Stimulated activated CD4-positive, alpha-beta T cell treated with anti-CD3 and anti-CD28 coated beads, Interleukin-1b, Interleukin-23, amount 100 ng/mL, for 48 hours (primary cell): ENCODE data around the gene PPP2R1B.
"Not testable (repeated sequence)": the region's sequence is repeated elsewhere in the genome, so short reads cannot be mapped to it uniquely, and the experiment has no call there.

Experiments used
- DNase-seq: peaks from one replicate; pipeline ENCODE4 v3.0.0-alpha.2; 2020

The PPP2R1B gene

DNA sequence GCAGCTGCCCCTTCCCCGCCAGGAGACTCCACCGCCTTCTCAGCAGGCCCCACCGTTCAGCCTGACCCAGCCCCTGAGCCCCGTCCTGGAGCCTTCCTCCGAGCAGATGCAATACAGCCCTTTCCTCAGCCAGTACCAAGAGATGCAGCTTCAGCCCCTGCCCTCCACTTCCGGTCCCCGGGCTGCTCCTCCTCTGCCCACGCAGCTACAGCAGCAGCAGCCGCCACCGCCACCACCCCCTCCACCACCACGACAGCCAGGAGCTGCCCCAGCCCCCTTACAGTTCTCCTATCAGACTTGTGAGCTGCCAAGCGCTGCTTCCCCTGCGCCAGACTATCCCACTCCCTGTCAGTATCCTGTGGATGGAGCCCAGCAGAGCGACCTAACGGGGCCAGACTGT is 42.6 kb downstream of the PPP2R1B start:
- DNase-seq = no peak

DNA sequence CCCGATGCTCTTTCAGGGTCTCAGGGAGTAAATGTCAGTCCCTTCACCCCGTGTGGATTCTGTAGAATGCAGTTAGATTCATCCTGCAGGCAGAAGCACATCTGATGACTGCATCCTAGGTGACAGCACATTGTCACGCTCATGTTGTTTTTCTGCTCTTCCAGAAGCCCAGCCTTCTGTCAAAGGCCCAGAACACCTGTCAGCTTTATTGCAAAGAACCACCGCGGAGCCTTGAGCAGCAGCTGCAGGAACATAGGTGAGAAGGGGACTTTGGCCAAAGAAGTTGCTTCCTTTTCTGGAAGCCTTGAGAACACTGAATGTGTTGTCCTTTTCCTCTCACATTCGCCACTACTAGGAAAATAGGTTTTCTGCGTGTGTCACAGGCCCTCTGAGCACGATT is 43.7 kb downstream of the PPP2R1B start:
- no peak for DNase-seq

DNA sequence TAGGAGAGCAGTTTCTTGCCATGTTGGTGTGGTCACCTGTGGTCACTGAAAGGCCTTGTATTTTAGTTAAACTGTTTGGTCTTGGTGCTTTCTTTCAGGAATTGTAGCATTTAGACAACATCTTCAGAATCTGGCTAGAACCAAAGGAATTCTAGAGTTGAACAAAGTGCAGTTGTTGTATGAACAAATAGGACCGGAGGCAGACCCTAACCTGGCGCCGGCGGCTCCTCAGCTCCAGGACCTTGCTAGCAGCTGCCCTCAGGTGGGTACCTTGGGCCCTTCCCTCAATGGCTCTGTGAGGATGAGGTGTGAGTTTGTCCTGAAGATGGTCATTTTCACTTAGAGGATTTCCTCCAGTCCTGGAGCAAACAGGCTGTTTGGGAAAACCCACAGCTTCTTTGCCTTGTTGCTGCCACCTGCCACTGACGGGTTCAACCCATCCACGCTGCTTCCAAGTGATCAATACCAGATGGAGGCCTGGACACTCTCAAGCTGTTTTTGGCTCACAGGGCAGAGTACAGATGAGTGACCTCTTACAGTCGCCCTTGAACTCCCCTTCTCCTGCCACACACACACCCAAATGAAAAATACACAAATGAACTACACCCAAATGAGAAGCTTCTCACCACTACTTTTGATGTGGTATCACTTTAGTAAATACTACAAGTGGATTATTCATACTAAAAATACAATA is 45.2 kb downstream of the PPP2R1B start:
- DNase-seq = no peak

DNA sequence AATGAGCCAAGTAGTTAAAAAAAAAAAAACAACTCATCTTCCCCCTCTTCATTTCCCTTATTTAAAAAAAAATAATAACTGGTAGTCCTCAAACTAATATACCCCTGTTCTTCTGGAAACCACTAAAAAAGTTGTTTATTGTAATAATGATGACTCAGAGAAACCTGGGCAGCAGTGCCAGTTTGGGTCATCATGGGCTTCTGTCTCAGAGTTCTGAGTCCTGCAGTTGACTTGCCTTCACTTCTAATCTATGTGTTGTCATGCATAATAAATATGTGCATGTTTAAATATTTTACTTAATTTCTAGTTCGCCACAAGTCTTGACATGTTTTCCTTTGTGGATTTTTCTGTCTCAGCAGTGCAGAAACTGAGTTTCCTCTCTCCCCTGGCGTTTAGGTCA is 46.8 kb downstream of the PPP2R1B start:
- no peak for DNase-seq

DNA sequence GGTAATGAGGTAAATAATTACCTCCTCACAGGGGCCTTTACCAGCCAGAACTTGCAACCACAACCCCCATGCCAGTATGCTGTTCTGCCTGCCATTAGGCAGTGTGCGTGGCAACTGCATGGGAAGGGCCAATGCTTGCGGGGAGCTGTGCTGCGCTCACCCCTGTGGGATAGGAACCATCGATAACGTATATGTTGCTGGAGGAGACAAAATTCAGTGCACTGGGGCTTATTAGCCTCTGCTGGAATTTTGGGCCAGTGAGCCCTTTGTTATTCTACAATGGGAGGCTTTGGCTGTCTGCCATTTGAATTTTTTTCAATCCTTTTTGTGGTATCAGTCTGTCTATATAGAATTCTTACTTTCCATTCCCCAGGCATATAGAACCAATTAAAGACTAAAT is 47.3 kb downstream of the PPP2R1B start:
- no peak for DNase-seq

DNA sequence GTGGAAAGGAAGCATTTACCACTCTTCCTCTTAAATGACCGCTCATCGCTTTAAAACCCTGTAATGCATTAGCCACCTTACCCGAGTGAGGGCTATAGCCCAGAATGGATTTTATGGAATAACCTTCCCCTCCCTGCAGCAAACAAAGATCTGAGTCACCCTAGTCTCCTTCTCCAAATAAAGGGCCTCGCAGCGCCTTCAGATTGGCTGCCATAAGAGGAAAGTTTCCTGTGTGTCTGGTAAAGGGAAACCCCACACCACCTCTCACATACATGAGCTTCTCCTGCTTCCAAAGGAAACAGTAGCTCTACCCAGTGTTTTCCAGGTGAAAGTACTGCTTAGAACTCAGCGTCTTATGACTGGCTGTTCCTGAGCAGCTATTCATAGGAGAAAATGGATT is 47.8 kb downstream of the PPP2R1B start:
- no peak for DNase-seq

DNA sequence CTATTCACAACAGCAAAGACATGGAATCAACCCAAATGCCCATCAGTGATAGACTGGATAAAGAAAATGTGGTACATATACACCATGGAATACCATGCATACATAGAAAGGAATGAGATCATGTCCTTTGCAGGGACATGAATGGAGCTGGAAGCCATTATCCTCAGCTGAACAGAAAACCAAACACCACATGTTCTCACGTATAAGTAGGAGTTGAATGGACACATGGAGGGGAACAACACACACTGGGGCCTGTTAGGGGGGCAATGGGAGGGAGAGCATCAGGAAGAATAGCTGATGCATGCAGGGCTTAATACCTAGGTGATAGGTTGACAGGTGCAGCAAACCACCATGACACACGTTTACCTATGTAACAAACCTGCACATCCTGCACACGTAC is 48.5 kb downstream of the PPP2R1B start:
- DNase-seq = not testable (repeated sequence)

DNA sequence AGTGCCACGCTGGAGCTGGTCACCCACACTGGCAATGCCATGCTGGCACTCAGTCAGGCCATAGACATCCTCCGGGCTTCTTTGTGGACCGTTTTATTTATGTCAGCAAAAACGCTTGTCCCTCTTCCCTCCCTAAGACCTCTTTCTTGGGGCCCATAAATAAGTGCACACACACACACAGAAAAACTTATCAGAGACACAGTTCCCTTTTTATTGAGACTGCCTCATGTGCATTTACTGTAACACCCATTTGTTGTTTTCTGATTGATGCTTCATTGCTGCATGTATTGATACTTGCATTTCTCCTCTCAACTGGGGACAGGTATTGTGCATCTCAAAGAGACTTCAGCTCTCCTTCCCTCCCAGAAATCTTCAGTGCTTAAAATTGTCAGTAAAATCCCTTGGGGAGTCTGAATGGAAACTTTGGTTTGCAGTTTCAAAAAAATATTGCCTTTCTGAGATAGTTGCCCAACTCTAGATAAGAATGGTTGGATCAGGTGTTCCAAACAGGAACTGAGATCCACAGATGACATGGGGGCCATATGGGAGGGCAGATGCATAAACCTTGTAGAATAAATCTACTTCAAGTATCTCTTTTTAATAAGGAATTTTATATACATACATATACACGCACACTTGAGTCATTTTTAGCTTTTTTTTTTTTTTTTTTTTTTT is 50.9 kb downstream of the PPP2R1B start:
- no peak for DNase-seq

DNA sequence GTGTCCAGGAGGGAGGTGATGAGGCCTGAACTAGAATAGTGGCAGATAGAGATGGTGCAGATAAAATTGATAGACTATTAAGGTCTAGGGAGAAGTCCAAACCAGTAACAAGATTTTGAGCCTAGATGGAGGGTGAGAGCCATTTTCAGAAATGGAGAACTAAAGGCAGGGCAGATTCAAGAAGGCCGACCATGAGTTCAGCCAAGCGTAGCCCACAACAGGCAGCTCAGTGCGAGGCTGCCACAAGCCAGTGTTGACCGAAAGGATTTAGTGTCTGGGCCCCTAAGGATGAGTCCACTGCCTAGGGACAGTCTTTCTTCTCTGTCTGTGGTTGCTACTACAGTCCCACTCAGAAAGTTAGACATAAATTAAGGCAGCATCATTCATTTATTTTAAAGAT is 51.7 kb downstream of the PPP2R1B start:
- DNase-seq = no peak

DNA sequence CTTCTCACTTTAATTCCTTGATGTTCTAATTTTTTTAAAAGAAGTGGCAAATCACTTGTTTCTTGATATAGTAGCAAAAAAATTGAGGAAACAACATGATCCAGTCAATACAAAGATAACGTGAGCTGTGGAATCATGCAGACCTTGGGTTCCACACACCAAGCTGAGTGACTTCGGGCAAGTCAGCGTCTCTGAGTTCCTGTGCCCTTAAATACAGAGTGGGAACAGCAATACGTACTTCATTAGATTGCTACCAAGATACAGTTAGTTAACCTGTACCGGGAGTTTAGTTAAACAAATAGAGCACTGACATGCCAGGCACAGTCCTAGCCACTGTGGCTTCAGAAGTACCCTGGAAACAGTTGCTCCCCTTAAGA is 58.5 kb downstream of the PPP2R1B start:
- DNase-seq = no peak

DNA sequence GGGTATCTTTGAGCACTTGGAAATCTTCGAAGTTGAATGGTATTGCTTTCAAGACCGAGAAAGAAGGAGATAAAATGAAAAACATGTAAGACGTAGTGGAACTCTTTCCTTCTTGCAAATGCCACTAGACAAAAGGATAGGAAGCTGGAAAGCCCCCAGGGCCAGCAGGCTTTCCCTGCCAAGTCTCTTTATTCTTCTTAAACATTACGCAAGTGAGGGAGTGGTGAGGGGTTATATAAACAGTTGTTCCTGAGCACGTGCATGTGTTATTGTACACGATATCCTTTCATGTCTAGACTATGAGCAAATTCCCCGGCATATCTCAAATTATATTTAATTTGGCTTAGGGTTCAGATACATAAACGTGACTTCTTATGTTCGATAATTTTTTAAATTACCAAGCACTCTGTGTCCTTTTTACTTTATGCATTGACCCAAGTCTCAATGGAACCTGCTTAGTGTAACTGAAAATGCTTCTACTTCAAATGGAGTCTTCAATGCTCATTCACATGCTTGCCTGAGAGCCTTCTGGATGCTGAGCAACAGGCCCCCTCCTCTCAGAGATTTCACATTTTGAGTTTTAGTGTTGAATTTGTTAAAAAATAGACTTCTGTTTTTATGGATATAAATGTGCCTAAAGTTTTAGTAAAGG is 59.0 kb downstream of the PPP2R1B start:
- no peak for DNase-seq

DNA sequence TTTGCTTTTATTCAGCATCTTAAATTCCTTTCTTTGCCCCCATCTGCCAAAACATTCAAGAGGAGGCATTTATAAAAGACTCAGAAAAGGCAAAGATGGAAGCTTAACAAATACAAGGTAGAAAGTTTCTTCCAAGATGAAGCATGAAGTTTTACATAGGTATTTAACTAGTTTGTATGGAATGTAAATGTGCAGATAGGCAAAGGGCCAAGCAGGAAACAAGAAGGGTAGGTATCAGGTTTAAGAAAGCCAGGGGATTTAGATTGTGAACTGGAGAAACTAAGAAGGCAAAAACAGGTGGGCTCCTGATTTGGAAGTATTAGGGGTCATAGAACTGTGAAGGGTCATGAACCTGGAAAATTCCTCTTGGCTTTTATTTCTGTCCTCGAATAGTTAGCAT is 62.6 kb downstream of the PPP2R1B start:
- DNase-seq = no peak

DNA sequence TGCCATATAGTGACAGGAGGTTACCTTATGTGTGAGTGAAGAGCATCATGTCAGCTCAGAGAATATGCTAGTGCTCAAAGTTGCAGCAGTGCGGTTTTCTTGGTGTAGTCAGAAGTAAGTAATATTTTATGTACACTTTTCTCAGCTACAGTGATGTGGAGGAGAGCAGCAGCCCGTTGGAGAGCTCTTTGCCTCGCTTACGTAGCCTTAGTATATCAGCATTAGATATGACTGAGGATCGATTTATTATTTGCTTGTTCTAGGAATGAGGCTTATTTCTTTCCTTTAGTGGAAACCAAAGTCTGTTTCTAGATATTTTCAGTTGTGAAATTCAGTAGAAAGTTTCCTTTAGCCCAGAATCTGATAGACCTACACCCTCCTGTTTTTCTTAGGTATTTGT is 63.6 kb downstream of the PPP2R1B start:
- DNase-seq = no peak

DNA sequence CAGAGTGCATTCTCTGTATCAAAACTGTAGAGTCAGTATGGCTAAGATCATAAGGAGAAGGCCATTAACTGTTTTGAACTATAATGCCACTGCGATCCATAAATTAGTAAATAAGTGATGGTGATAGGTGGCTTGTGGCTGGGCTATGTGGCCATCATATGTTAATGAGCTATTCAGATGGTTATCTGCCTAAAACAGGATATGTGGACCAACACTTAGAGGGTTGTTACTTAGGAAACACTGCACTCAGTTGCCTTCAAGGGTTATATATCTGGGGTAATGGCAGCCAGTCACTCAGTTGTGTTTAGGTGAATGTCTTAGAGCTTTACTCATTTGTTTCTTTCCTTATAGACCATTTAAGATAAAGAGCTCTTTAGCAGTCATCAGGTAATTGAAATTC is 66.0 kb downstream of the PPP2R1B start:
- DNase-seq = no peak

DNA sequence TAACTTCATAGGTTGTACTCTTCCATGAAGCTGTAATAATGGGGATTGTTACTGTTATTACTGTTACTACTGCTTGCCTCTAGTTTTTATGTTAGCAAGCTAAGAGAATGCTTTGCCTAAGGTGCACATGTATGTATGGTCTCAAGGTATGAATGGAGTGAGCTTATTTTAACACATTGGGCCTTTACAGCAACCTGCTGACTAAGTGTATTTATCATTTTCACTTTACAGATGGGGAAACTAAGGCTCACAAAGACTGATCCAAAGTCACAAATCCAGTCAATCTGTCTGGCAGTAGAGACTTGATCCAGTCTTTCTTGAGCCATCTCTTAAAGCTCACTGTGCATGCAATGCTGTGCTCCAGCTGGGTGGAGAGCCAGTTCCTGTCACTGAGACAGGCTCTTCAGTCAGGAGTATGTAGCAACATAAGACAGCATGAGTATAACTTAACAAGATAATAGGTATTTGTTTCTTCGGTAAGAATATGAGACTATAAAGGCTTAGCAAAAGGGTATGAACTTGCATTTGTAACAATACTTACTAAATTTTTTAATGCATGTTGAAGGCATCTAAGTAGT is 66.5 kb downstream of the PPP2R1B start:
- no peak for DNase-seq

DNA sequence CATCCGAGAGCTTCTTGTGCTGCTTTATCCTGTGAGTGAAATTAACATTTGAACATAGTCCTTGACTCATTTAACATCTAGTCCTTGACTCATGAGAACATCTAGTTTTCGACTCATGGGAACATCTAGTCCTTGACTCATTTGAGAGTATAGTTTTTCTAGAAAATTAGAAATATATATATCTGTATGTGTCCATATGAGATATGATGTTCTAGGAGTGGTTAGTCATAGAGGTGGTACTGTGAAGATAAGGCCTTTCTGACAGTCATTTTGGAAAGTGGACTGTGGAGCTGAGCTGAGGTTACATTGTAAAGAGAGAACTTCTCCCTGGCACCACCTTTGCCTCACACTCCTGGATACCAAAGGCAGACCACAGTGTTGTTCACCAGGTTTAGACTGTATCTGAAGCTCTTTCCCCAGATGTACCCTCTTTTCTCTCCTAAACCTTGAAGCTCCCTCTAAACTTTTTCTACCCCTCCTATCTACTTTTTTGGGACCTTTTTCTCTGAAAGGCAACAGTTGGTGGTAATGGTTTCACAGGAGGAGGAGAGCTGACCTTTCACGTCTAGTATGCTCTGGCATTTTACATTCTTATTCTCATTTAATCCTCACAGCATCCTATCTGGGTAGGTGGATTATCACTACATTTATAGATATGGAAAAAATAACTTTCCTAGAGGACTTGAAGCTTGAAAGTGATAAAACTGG is 67.2 kb downstream of the PPP2R1B start:
- peak; percentile 13 for DNase-seq

DNA sequence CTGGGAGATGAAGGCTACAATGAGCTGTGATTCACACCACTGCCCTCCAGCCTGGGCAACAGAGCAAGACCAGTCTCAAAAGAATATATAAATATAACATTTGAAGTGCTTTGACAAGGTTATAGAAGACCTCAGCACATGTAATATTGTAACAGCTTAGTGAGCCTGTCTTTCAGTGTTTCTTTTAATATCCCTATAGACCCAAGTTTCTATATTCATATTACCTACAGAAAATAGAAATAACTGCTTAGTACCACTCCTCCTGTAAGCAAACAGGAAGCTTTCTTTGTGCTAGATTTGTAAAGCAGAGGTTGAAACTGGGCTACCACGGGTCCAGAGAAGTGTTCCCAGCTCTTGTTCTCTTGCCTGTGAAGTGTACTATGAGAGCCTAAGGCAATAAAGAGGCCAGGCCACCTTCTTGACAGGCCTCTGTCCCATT is 68.2 kb downstream of the PPP2R1B start:
- DNase-seq = no peak

DNA sequence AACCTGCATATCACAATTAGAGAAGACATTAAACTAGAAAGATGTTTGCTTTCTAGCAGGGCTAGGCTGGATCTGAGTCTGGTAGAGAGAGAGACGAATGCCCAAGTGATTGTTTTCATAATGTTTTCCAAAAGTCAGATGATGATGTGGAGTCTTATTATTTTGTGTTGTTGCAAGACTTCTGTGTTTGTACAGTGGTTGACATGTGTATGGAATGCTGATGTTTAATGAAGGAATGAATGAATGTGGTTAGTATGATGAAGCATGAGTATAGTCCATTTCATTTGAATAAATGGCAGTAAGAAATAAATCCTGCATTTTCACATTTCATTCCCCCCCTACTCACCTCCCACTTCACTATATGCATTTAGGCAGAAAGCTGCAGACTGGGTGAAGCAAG is 69.6 kb downstream of the PPP2R1B start:
- DNase-seq = no peak

DNA sequence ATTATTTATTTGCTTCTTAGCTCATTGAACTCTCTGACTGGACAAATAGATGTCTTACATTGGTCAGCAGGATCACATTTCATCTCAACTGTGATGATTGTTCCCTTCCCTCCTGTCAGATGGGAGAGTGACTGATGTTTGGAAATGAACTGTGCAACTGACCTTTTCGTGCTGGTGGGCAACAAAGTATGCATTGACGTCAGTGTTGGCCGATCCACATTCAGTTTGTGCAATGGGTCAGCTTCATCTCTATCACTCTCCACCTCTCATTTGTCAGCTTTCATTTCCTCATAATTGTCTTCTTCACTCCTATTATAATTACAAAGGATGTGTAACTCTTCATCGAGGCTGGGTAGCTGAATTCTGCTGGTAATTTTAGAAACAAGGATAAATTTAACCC is 71.3 kb downstream of the PPP2R1B start:
- no peak for DNase-seq

DNA sequence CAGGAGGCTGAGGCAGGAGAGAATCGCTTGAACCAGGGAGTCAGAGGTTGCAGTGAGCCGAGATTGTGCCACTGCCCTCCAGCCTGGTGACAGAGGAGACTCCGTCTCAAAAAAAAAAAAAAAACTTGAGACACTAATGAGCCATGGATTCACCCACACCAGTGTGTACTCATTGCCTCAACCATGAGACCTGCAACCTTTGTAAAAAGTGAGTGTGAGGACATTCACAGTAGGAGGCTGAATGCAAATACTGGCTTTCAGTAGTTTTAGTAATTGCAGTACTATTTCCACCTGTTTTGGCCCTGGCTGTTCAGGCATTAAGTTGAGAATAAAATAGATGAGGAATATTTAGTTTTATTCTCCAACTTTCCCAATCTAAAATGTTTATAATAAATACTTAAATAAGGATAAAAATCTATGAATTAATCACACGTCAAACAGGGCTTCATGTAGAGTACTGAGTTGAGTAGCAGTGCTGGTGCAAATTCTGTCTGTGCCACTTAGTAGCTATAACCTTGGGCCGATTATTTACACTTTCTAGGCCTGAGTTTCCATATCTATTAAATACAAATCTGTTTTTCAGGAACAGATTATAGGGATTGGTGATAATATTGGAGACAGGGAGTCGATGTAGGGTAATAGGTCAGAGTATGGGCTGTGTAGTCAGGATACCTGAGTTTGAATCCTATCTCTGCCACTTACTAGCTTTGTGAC is 72.8 kb downstream of the PPP2R1B start:
- no peak for DNase-seq

DNA sequence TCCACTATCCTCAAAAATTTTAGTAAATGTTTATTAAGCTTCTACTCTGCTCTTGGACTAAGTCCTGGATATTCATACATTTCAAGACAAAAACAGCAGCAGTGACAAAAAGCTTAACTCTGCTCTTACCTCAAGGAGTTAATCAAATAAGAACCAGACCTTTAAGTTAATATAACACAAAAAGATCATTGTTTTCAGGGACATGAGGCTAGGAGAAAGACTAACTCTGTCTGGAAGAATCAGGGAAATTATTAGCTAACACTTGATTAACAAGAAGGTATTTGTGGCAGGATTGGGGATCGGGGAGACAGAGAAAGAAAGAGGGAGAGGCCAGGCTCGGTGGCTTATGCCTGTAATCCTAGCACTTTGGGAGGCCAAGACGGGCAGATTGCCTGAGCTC is 74.4 kb downstream of the PPP2R1B start:
- no peak for DNase-seq

DNA sequence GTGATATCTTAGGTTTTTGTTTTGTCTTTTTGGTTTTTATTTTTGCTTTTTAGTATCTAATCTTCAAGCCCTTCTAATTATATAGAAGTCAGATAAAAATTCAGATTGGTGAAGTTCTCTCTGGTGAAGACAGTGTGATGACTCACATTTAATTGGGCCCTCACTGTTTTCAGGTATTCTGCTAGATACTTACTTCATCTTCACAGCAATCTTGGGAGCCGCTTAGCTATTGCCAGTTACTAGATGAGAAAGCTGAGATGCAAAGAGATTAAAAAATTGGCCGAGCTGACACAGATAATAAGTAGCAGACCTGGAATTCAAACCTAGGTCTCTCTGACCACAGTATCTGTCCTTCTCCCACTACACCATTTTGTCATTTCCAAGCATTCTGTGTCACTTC is 75.0 kb downstream of the PPP2R1B start:
- no peak for DNase-seq

DNA sequence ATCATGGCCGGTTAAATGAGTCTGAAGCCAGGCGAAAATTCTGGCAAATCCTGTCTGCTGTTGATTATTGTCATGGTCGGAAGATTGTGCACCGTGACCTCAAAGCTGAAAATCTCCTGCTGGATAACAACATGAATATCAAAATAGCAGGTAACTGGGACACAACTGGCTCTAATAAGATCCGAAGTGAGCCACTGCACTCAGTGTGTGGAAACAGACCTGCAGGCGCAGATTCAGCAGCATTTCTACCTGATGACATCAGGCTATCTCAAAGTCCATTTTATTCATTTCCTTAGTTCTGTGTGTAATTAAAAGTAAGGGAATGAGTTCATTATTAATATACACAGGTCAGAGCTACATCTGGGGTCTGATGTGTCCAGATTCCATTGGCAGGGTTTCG is 78.2 kb downstream of the PPP2R1B start:
- no peak for DNase-seq
